SH-SY5Y (cell line): ENCODE measurements around the gene KLHL26.

Experiments used
- GATA2 ChIP-seq: IDR thresholded peaks from 2 replicates; pipeline ENCODE4 v1.6.1; 2011; ENCODE audit warnings: mild to moderate bottlenecking, low read depth, low read length
- GATA3 ChIP-seq: IDR thresholded peaks from 2 replicates; pipeline ENCODE4 v1.6.1; 2011; ENCODE audit warnings: low read depth, mild to moderate bottlenecking, low read length, moderate library complexity

GRCh38 chr19:18651733-18652132 is 14.9 kb downstream of the KLHL26 start:
- TF ChIP-seq GATA2 (no peak), GATA3 (no peak)
